Psoas muscle (tissue), 8 donors: Measurements from ENCODE around the gene CCDC175. TPM values are rescaled to one million over a fixed set of nuclear protein-coding genes. Genes with fewer than 3 reads are reported as not detected.

Experiments
- ATAC-seq, 4 donors: fragments of 200-7000 bp; cut with Tn5 transposase; one replicate each; pipeline ENCODE4 v1.9.1; 2020; ENCODE audit warnings: moderate library complexity in 3 of 4, mild to moderate bottlenecking in 2 of 4
- DNase-seq, 2 donors: peaks; one replicate each; pipeline ENCODE4 v3.0.0-alpha.2; 2020
- H3K27ac ChIP-seq: fragments of 200-600 bp; one replicate; pipeline ENCODE4 v1.8.0; 2022
- H3K27me3 ChIP-seq, 3 donors: fragments of 200-600 bp in 1 of 3; one replicate each; pipeline versions ENCODE4 v1.6.1 to v1.8.0; 2013 to 2022; ENCODE audit warnings: low read length in 2 of 3, mild to moderate bottlenecking in 2 of 3, moderate library complexity in 1 of 3; ENCODE audit not compliant: insufficient read depth in 3 of 3
- H3K36me3 ChIP-seq, 2 donors: fragments of 200-600 bp in 1 of 2; one replicate each; pipeline versions ENCODE4 v1.6.1 to v1.8.0; 2013 to 2022; ENCODE audit warnings: low read depth in 1 of 2, mild to moderate bottlenecking in 1 of 2, moderate library complexity in 1 of 2; ENCODE audit not compliant: insufficient read depth in 1 of 2
- H3K4me1 ChIP-seq: fragments of 200-600 bp; one replicate; pipeline ENCODE4 v1.8.0; 2022
- H3K4me3 ChIP-seq: fragments of 200-600 bp; one replicate; pipeline ENCODE4 v1.8.0; 2022; ENCODE audit warnings: mild to moderate bottlenecking
- H3K9me3 ChIP-seq: fragments of 200-600 bp; one replicate; pipeline ENCODE4 v1.8.0; 2022
- WGBS, 3 donors: extraction: QIAGEN DNeasy Blood & Tissue Kit; methylation state at CpG; one replicate each; pipeline versions ENCODE4 v1.1.6 to v1.1.7; 2013; 5-methylcytosine and 5-hydroxymethylcytosine counted together
- intact Hi-C, 2 donors: fragments of 100-400 bp; cut with DNase I; formaldehyde crosslinking; loops; one replicate each; pipeline versions ENCODE4 v1.11.0 to v1.14.2; 2022
- long read RNA-seq, 2 donors: library from polyadenylated mRNA; unstranded; transcript quantifications; one replicate each; pipeline ENCODE4 v2.0.0, GENCODE V29; 2021
- polyA plus RNA-seq, 3 donors: library from polyadenylated mRNA; stranded (reverse); fragments of 200-250 nt; gene quantifications; one replicate each; pipeline ENCODE4 v1.2.3, GENCODE V29; 2013
- total RNA-seq, 4 donors: library from RNA; stranded (reverse); fragmentation: NEBNext Ultra II Directional in 2 of 4; extraction: Animal tissue kit (Norgen Biotek cat#: 25700) in 2 of 4; gene quantifications; one replicate each; pipeline versions ENCODE4 v1.2.1 to v1.2.4, GENCODE V29; 2021 to 2023
- TF ChIP-seq, protein P1 (sequence below): fragments of 200-600 bp; IDR thresholded peaks from one replicate; pipeline ENCODE4 v1.8.0; 2022; ENCODE audit warnings: antibody characterized with exemption
- donor health status: healthy with polysubstance abuse.
- donor health status: DM: no; HTN: no; CAD: no; lungs with moderate emphysema.
- donor health status: Bipolar disorder and iron deficiency.
- donor health status: healthy.
- donor health status: DM: yes; HTN: yes; CAD: no.
- donor health status: DM: no; HTN: no; CAD: no.
- donor health status: DM: no; HTN: no; CAD: no.
- donor health status: DM: yes; HTN: yes; CAD: no.

Gene CCDC175
- total RNA-seq (not detected), polyA plus RNA-seq (not detected)
- long read RNA-seq, donor 1: 0 reads
- long read RNA-seq, donor 2: 0 reads

DNA sequence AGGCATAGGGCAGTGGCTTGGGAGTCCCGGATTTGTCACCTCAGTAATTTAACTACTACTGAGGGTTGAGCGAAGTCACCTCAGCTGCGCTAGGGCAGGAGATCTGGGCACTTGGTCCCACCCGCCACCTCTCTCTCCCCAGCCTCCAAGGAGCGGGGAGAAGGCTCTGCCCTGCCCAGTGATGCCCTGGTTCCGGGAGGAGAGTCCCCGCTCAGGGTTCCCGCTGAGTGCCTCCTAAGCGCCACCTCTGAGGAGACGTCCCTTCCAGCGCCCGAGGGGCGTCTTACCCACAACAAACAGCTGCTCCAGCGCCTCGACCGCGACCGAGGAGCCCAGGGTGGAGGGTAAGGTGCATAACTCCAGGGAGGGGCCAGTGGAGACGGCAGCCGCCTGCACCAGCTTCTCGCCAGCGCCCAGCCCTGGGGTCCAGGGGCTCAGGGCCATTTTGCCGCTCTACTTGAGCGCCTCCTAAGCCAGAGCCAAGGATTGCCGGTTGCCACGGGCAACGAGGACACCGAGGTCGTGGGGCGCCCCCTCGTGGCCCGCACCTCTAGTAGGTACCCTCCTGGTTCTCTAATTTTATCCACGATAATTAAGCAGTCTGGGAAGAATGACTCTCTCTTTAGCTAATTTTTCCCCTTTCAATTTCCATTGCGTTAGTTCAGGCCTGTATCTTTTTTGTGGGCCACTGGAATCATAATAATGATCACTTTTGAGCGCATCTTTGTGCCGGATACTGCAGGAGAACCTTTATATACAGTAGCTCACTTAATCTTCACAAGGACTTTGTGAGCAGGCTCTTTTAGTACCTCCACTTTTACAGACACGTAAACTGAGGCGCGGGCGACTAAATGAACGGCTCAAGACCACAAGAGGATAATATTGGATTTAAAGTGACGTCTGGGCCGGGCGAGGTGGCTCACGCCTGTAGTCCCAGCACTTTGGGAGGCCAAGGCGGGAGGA lies at the start of gene CCDC175:
TSS of gene CCDC175 (minus strand) at position 481 of the 963 bp plus-strand sequence. CDS start at position 444, 37 bp downstream.
- Histone ChIP-seq H3K27ac (no peak within 1 kb of the TSS), H3K4me1 (no peaks in the 10 kb centered on the region), H3K9me3 (no peaks in the 10 kb centered on the region), H3K27me3 (no peaks in the 10 kb centered on the region), H3K4me3 (peak within 1 kb of the TSS; percentile 61), H3K36me3 (no peaks in the 10 kb centered on the region)
- intact Hi-C loops: loop anchor here (2.0 to 5.0 kb wide), 2 partner anchors 68 to 69 kb away; no protein-coding TSS in a partner anchor
- WGBS, 3 donors: 21 to 22% (median 21%) methylated on average over 44 to 46 of the region's 46 CpGs
- peak; percentile 74 to 89 for DNase-seq
- ATAC-seq: peak; percentile 90 to 99 (median 94)
- TF ChIP-seq, protein P1, sequence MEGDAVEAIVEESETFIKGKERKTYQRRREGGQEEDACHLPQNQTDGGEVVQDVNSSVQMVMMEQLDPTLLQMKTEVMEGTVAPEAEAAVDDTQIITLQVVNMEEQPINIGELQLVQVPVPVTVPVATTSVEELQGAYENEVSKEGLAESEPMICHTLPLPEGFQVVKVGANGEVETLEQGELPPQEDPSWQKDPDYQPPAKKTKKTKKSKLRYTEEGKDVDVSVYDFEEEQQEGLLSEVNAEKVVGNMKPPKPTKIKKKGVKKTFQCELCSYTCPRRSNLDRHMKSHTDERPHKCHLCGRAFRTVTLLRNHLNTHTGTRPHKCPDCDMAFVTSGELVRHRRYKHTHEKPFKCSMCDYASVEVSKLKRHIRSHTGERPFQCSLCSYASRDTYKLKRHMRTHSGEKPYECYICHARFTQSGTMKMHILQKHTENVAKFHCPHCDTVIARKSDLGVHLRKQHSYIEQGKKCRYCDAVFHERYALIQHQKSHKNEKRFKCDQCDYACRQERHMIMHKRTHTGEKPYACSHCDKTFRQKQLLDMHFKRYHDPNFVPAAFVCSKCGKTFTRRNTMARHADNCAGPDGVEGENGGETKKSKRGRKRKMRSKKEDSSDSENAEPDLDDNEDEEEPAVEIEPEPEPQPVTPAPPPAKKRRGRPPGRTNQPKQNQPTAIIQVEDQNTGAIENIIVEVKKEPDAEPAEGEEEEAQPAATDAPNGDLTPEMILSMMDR: peak; percentile 66

DNA sequence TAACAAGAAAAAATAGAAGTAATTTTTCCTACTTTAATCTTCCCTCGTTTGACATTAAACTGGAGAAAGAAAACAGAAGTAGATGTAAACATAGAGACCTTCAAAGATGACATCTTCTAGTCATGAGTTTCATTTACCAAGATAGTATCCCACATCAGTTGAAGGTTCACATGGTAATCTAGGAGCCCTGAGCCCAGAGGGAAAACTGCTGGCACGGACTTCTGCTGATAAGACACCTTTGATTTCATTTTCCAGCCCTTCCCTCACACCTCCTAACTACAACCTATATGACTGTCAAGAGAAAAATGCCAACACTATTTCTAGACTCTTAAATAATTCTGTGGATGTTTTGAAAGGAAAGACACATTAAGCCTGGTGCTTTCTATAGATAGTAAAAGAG lies 46.0 kb upstream of the CCDC175 start:
- Histone ChIP-seq H3K4me3 (no peak overlapping the region), H3K36me3 (no peaks in the 10 kb centered on the region), H3K9me3 (no peaks in the 10 kb centered on the region), H3K27ac (no peak overlapping the region), H3K4me1 (no peaks in the 10 kb centered on the region), H3K27me3 (peaks cover 0 to 7% (median 0%) of the 10 kb centered on the region in 3 donors)
- DNase-seq (no peak), ATAC-seq (no peak)
- intact Hi-C loops: no loop called here
- WGBS, 3 donors: 57 to 69% (median 63%) methylated on average over 2 of the region's 2 CpGs
- TF ChIP-seq, protein P1: no peak

DNA sequence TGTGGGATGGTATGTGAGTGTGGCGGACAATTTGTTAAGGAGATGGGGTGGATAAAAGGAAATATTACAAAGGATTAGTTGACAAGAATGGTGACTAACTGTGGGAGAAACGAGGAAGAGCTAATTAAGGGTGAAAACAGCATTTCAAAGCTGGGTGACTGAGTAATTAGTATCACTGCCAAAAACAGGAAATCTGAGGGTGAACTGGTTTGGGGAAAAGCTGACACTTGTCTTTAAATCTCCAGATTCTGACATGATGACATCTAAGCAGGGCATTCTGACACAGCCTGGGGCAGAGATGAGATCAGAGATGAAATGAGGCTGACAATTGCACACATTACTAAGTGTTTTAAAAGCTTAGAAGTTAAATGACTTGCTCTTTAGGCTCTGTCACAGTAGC lies 42.4 kb upstream of the CCDC175 start:
- peaks cover 0 to under 1% (median 0%) of the 10 kb centered on the region in 3 donors for H3K27me3 ChIP-seq
- ATAC-seq: no peak
- no peak overlapping the region for H3K4me3 ChIP-seq
- no peak overlapping the region for H3K27ac ChIP-seq
- no peaks in the 10 kb centered on the region for H3K36me3 ChIP-seq
- no peaks in the 10 kb centered on the region for H3K9me3 ChIP-seq
- no peak for DNase-seq
- H3K4me1 ChIP-seq: no peaks in the 10 kb centered on the region
- 46 to 51% (median 49%) methylated on average over 2 of the region's 2 CpGs for WGBS, 3 donors
- TF ChIP-seq, protein P1: no peak
- intact Hi-C loops: no loop called here

DNA sequence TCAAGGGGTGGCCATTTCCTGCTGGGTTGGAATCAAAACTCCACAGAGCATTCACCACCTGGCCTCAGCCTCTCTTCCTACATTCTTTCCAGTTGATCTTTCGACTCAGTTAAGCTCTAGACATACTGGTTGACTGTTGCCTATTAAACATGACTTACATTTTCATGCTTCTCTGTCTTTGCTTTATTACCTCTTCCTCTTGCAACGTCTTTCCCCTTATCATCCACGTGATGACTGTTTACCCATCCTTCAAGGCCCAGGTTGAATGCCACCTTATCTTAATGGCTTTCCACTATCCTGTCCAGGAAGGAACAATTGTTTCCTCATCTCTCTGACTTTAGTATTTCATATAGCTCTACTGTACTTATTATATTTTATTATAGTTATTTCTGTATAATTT lies 24.4 kb upstream of the CCDC175 start:
- TF ChIP-seq, protein P1: no peak
- Histone ChIP-seq H3K4me1 (no peaks in the 10 kb centered on the region), H3K36me3 (no peaks in the 10 kb centered on the region), H3K27ac (no peak overlapping the region), H3K9me3 (no peaks in the 10 kb centered on the region), H3K4me3 (no peak overlapping the region), H3K27me3 (no peaks in the 10 kb centered on the region)
- intact Hi-C loops: no loop called here
- ATAC-seq (no peak), DNase-seq (no peak)
- 43 to 51% (median 43%) methylated on average over 3 of the region's 3 CpGs for WGBS, 3 donors
